K562 (cell line): ENCODE results near the gene KCTD13. TPM values are rescaled to one million over a fixed set of nuclear protein-coding genes. Genes with fewer than 3 reads are reported as not detected.
A peak's percentile ranks its signal among the peaks of the same experiment; 100 is the strongest.

ENCODE experiments used
- ARHGAP35 ChIP-seq: fragments of 450-650 bp; IDR thresholded peaks from 2 replicates; pipeline ENCODE4 v1.6.1; 2018; ENCODE audit not compliant: partially characterized antibody
- CBFA2T3 ChIP-seq: fragments of 450-650 bp; IDR thresholded peaks from 2 replicates; pipeline ENCODE4 v1.6.1; 2017
- FOXP1 ChIP-seq: sonication (generic); formaldehyde crosslinking; IDR thresholded peaks from 2 replicates; pipeline ENCODE4 v1.8.0; 2022; ENCODE audit warnings: mild to moderate bottlenecking, missing genetic modification reagents
- HDAC1 ChIP-seq, 2 experiments: fragments of 450-650 bp; IDR thresholded peaks; 2 replicates each; pipeline ENCODE4 v1.6.1; 2016 to 2017; ENCODE audit warnings: inconsistent platforms in 1 of 2, mild to moderate bottlenecking in 1 of 2, moderate library complexity in 1 of 2
- HIVEP1 ChIP-seq: fragments of 250-450 bp; sonication (Bioruptor Pico); IDR thresholded peaks from 2 replicates; pipeline ENCODE4 v1.4.0; 2020; ENCODE audit warnings: mild to moderate bottlenecking
- KDM5B ChIP-seq: fragments of 200-600 bp; sonication (generic); IDR thresholded peaks from 2 replicates; pipeline ENCODE4 v1.6.1; 2012; ENCODE audit warnings: low read depth, mild to moderate bottlenecking, moderate library complexity, low read length, control low read depth, inconsistent platforms; ENCODE audit not compliant: insufficient replicate concordance
- LARP7 ChIP-seq: fragments of 450-650 bp; IDR thresholded peaks from 2 replicates; pipeline ENCODE4 v1.6.1; 2016
- NFRKB ChIP-seq: fragments of 450-650 bp; IDR thresholded peaks from 2 replicates; pipeline ENCODE4 v1.6.1; 2016; ENCODE audit warnings: low read depth
- PATZ1 ChIP-seq: fragments of 250-450 bp; sonication (Bioruptor Pico); IDR thresholded peaks from 2 replicates; pipeline ENCODE4 v1.5.0; 2020; ENCODE audit warnings: mild to moderate bottlenecking, borderline replicate concordance
- POLR2A ChIP-seq: fragments of 450-650 bp; conservative IDR thresholded peaks from 2 replicates; pipeline ENCODE4 v1.6.1; 2016
- RBM17 ChIP-seq: fragments of 200-400 bp; formaldehyde crosslinking; IDR thresholded peaks from 2 replicates; pipeline ENCODE4 v1.6.1; 2017; ENCODE audit warnings: low read depth, mild to moderate bottlenecking, low read length, borderline replicate concordance
- SUPT5H ChIP-seq: fragments of 450-650 bp; IDR thresholded peaks from 2 replicates; pipeline ENCODE4 v1.6.1; 2016
- TBP ChIP-seq: optimal IDR thresholded peaks from 2 replicates; pipeline ENCODE3; 2011; ENCODE audit warnings: low read depth, low read length, improper control_type of control experiment
- TCF7L2 ChIP-seq: fragments of 150-350 bp; IDR thresholded peaks from 2 replicates; pipeline ENCODE4 v1.6.1; 2016; ENCODE audit warnings: low read depth, mild to moderate bottlenecking, low read length, moderate library complexity
- TRIM25 ChIP-seq: fragments of 450-650 bp; IDR thresholded peaks from 2 replicates; pipeline ENCODE4 v1.7.0; 2016; ENCODE audit warnings: borderline replicate concordance
- TSC22D4 ChIP-seq: fragments of 450-650 bp; IDR thresholded peaks from 2 replicates; pipeline ENCODE4 v1.6.1; 2016; ENCODE audit warnings: missing genetic modification characterization, missing biosample characterization, control low read depth
- ZBTB12 ChIP-seq: fragments of 250-450 bp; sonication (Bioruptor Pico); IDR thresholded peaks from 2 replicates; pipeline ENCODE4 v1.4.0; 2020
- ZBTB2 ChIP-seq: fragments of 450-650 bp; IDR thresholded peaks from 2 replicates; pipeline ENCODE4 v1.6.1; 2016; ENCODE audit warnings: antibody characterized with exemption
- ZNF140 ChIP-seq: fragments of 250-450 bp; sonication (Bioruptor Pico); IDR thresholded peaks from 2 replicates; pipeline ENCODE4 v1.8.0; 2021; ENCODE audit warnings: moderate library complexity, mild to moderate bottlenecking, inconsistent platforms
- ZNF239 ChIP-seq: fragments of 250-450 bp; sonication (Bioruptor Pico); IDR thresholded peaks from 2 replicates; pipeline ENCODE4 v1.4.0; 2020; ENCODE audit warnings: mild to moderate bottlenecking
- ZNF263 ChIP-seq: sonication (generic); formaldehyde crosslinking; IDR thresholded peaks from 2 replicates; pipeline ENCODE4 v1.8.0; 2022; ENCODE audit warnings: mild to moderate bottlenecking, missing genetic modification reagents, borderline replicate concordance
- ZNF274 ChIP-seq: IDR thresholded peaks from 2 replicates; pipeline ENCODE4 v1.6.1; 2011; ENCODE audit warnings: low read depth, mild to moderate bottlenecking, low read length, moderate library complexity, borderline replicate concordance
- ZNF551 ChIP-seq: fragments of 250-450 bp; sonication (Bioruptor Pico); IDR thresholded peaks from 2 replicates; pipeline ENCODE4 v1.5.0; 2021; ENCODE audit warnings: mild to moderate bottlenecking, moderate library complexity
- ZNF561 ChIP-seq: fragments of 450-650 bp; formaldehyde crosslinking; conservative IDR thresholded peaks from 2 replicates; pipeline ENCODE4 v1.4.0; 2020; ENCODE audit warnings: mild to moderate bottlenecking, moderate library complexity
- ZNF77 ChIP-seq: fragments of 250-450 bp; sonication (Bioruptor Pico); IDR thresholded peaks from 2 replicates; pipeline ENCODE4 v1.5.0; 2020
- polyA plus RNA-seq, 8 experiments: library from polyadenylated mRNA; depleted of rRNA in 4 of 8; stranded (reverse) in 5 of 8; unstranded in 3 of 8; fragments of >200 nt; fragmentation: Nextera tagmentation in 2 of 8; fragmentation: Illumina TruSeq in 1 of 8; extraction: Ambion mirVana in 2 of 8; extraction: Trizol in 1 of 8; gene quantifications; 2 replicates each; pipeline versions ENCODE4 v1.2.1 to v1.2.3, GENCODE V29; 2011 to 2014; ENCODE audit warnings: inconsistent platforms in 1 of 8, missing spikeins in 1 of 8
- total RNA-seq, 7 experiments: library from RNA; depleted of rRNA in 6 of 7; stranded (reverse); fragments of >200 nt in 6 of 7; fragmentation: Illumina TruSeq in 2 of 7; extraction: Trizol in 2 of 7; gene quantifications; 2 replicates each; pipeline versions ENCODE4 v1.2.1 to v1.2.3, GENCODE V29; 2011 to 2021; ENCODE audit warnings: low replicate concordance in 1 of 7

Gene KCTD13
- total and polyA plus RNA-seq, 9 of the 15 experiments (the other 6 are each of a cell fraction or from before 2014, with no cell fraction given): 1.0 to 20.6 (median 9.8) TPM

GRCh38 chr16:29961479-29962343, 35.7 kb upstream of the KCTD13 start, which contains the start of gene TMEM219 (continued):
- TF ChIP-seq ZBTB2 (peak; percentile 66), ZNF274 (no peak), ZNF561 (no peak), TCF7L2 (peak; percentile 84), SUPT5H (peak; percentile 74), RBM17 (no peak), CBFA2T3 (no peak), HDAC1 (IDR thresholded peaks at IDR 0.05) (peak in 1 of 2 experiments; percentile 50; a peak in 1 of 4 replicates), ZNF140 (CRISPR knock-in tag) (no peak), ZNF551 (CRISPR knock-in tag) (no peak), TBP (peak; percentile 69), ARHGAP35 (no peak), NFRKB (no peak), HIVEP1 (CRISPR knock-in tag) (no peak), LARP7 (no peak), TRIM25 (no peak), KDM5B (peak; percentile 70), ZNF77 (CRISPR knock-in tag) (no peak), FOXP1 (CRISPR knock-in tag) (no peak), ZNF239 (CRISPR knock-in tag) (no peak), ZNF263 (CRISPR knock-in tag) (peak; percentile 52; the same call in 1 of the 2 replicates), POLR2A (peak; percentile 78), TSC22D4 (no peak), ZBTB12 (peak; percentile 59; the same call in 1 of the 2 replicates), PATZ1 (no peak)
